Measurements from ENCODE around the gene MYADML2. TPM values are rescaled to one million over a fixed set of nuclear protein-coding genes. Genes with fewer than 3 reads are reported as not detected.
A peak's percentile ranks its signal among the peaks of the same experiment; 100 is the strongest.

MYADML2 gene
- total RNA-seq, 1 donor from 2014 or later, result not detected

GRCh38 chr17:81901167-81902022 is 45.6 kb downstream of the MYADML2 start:
- Mint-ChIP-seq H3K4me1 (ENCODE audit: unreplicated experiment) (no peaks in the 10 kb centered on the region), H3K27me3 (ENCODE audit: unreplicated experiment) (peaks cover 14% of the 10 kb centered on the region), H3K36me3 (ENCODE audit: low read depth, unreplicated experiment) (peaks cover 16% of the 10 kb centered on the region), H3K27ac (ENCODE audit: unreplicated experiment) (no peak overlapping the region), H3K9me3 (ENCODE audit: unreplicated experiment) (no peaks in the 10 kb centered on the region), H3K4me3 (ENCODE audit: unreplicated experiment) (no peak overlapping the region)
- TF ChIP-seq CTCF (IDR thresholded peaks at IDR 0.05; ENCODE audit: unreplicated experiment), result no peak
- no peak for DNase-seq (ENCODE audit: low spot score)

GRCh38 chr17:81900181-81900820 is 46.7 kb downstream of the MYADML2 start:
- H3K27me3 Mint-ChIP-seq (ENCODE audit: unreplicated experiment), result peaks cover 14% of the 10 kb centered on the region
- H3K4me1 Mint-ChIP-seq (ENCODE audit: unreplicated experiment), result no peaks in the 10 kb centered on the region
- H3K9me3 Mint-ChIP-seq (ENCODE audit: unreplicated experiment), result no peaks in the 10 kb centered on the region
- H3K4me3 Mint-ChIP-seq (ENCODE audit: unreplicated experiment), result peak overlapping the region; percentile 74
- no peak for DNase-seq (ENCODE audit: low spot score)
- peaks cover 18% of the 10 kb centered on the region for H3K36me3 Mint-ChIP-seq (ENCODE audit: low read depth, unreplicated experiment)
- no peak for TF ChIP-seq CTCF (IDR thresholded peaks at IDR 0.05; ENCODE audit: unreplicated experiment)
- H3K27ac Mint-ChIP-seq (ENCODE audit: unreplicated experiment), result no peak overlapping the region

- Mint-ChIP-seq H3K36me3 (ENCODE audit: low read depth, unreplicated experiment) (peaks cover 21% of the 10 kb centered on the region), H3K4me1 (ENCODE audit: unreplicated experiment) (no peaks in the 10 kb centered on the region), H3K27ac (ENCODE audit: unreplicated experiment) (no peak overlapping the region), H3K9me3 (ENCODE audit: unreplicated experiment) (no peaks in the 10 kb centered on the region), H3K27me3 (ENCODE audit: unreplicated experiment) (peaks cover 14% of the 10 kb centered on the region), H3K4me3 (ENCODE audit: unreplicated experiment) (no peak overlapping the region)
- no peak for DNase-seq (ENCODE audit: low spot score)
- no peak for TF ChIP-seq CTCF (IDR thresholded peaks at IDR 0.05; ENCODE audit: unreplicated experiment)
Measured at GRCh38 chr17:81899514-81900166, 47.4 kb downstream of the MYADML2 start.

GRCh38 chr17:81898885-81899284 is 48.1 kb downstream of the MYADML2 start:
- peaks cover 14% of the 10 kb centered on the region for H3K27me3 Mint-ChIP-seq (ENCODE audit: unreplicated experiment)
- peaks cover 21% of the 10 kb centered on the region for H3K36me3 Mint-ChIP-seq (ENCODE audit: low read depth, unreplicated experiment)
- H3K4me1 Mint-ChIP-seq (ENCODE audit: unreplicated experiment), result no peaks in the 10 kb centered on the region
- no peak for TF ChIP-seq CTCF (IDR thresholded peaks at IDR 0.05; ENCODE audit: unreplicated experiment)
- H3K27ac Mint-ChIP-seq (ENCODE audit: unreplicated experiment), result no peak overlapping the region
- no peaks in the 10 kb centered on the region for H3K9me3 Mint-ChIP-seq (ENCODE audit: unreplicated experiment)
- DNase-seq (ENCODE audit: low spot score), result no peak
- H3K4me3 Mint-ChIP-seq (ENCODE audit: unreplicated experiment), result no peak overlapping the region

Data from endothelial cell (in vitro differentiated cells).